Measurements from ENCODE around the gene FYN.

FYN gene

DNA sequence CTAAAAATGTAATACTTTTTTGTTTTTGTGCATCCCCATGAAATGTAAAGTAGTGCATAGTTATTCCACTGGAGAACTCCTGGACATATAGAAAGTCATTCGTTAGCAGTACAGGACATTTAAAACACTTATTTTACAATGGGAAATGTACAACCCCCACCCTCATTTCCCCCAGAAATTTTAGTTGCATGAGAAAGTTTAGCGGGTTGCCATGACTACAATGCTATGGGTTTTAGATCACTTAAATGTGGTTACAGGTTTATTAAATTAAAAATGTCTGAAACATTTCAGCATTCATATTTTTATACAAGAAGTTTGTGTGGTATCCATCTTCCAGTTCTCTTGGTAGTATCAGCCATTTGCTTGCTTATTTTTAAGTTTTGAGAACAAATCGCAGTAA lies 212.7 kb downstream of the FYN start:
- DNase-seq (ENCODE audit: low spot score) (no peak), ATAC-seq (ENCODE audit: low read depth) (no peak)
- H3K9me3 ChIP-seq (ENCODE audit: severe bottlenecking), result no peaks in the 10 kb centered on the region
- peaks cover 12% of the 10 kb centered on the region for H3K4me1 ChIP-seq (ENCODE audit: insufficient read depth, poor library complexity, severe bottlenecking)
- no peaks in the 10 kb centered on the region for H3K27me3 ChIP-seq (ENCODE audit: insufficient read depth, poor library complexity, severe bottlenecking)
- H3K36me3 ChIP-seq (ENCODE audit: low read depth), result no peaks in the 10 kb centered on the region
- H3K27ac ChIP-seq (ENCODE audit: poor library complexity, severe bottlenecking), result no peak overlapping the region
- TF ChIP-seq, protein P1, sequence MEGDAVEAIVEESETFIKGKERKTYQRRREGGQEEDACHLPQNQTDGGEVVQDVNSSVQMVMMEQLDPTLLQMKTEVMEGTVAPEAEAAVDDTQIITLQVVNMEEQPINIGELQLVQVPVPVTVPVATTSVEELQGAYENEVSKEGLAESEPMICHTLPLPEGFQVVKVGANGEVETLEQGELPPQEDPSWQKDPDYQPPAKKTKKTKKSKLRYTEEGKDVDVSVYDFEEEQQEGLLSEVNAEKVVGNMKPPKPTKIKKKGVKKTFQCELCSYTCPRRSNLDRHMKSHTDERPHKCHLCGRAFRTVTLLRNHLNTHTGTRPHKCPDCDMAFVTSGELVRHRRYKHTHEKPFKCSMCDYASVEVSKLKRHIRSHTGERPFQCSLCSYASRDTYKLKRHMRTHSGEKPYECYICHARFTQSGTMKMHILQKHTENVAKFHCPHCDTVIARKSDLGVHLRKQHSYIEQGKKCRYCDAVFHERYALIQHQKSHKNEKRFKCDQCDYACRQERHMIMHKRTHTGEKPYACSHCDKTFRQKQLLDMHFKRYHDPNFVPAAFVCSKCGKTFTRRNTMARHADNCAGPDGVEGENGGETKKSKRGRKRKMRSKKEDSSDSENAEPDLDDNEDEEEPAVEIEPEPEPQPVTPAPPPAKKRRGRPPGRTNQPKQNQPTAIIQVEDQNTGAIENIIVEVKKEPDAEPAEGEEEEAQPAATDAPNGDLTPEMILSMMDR (IDR thresholded peaks at IDR 0.05; ENCODE audit: poor library complexity, severe bottlenecking), result no peak
- no peak overlapping the region for H3K4me3 ChIP-seq (ENCODE audit: severe bottlenecking)

DNA sequence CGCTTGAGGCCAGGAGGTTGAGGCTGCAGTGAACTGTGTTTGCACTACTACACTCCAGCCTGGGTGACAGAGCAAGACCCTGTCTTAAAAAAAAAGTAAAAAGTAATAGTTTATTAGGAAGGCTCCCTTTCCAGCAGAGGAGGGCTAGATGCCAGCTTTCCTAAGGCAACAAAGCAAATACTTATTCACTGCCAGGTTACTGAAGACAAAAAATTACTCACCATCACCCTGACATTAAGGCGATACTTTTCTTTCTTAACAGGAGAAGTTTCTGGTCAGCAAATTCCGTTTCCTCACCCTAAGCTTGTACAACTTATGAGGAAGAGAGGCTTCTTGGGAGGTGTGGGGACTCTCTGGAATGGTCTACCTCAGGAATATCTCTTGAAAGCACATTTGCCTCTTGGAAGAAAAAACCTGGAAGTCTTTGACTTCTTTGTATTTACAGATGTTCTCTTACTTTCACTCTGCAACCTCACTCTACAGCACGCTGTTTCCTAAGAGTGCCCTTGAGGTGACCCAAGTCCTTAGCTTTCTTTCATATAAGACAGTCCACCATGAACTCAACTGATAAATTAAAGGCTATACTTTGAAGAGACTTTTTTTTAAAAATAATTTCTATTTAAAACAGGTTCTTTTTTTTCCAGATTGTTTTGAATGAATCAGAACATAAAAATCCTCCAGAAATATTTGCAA lies 214.6 kb downstream of the FYN start:
- no peaks in the 10 kb centered on the region for H3K9me3 ChIP-seq (ENCODE audit: severe bottlenecking)
- DNase-seq (ENCODE audit: low spot score) (no peak), ATAC-seq (ENCODE audit: low read depth) (peak; percentile 40)
- no peak overlapping the region for H3K27ac ChIP-seq (ENCODE audit: poor library complexity, severe bottlenecking)
- no peak overlapping the region for H3K4me3 ChIP-seq (ENCODE audit: severe bottlenecking)
- H3K27me3 ChIP-seq (ENCODE audit: insufficient read depth, poor library complexity, severe bottlenecking), result no peaks in the 10 kb centered on the region
- TF ChIP-seq, protein P1 (IDR thresholded peaks at IDR 0.05; ENCODE audit: poor library complexity, severe bottlenecking), result no peak
- H3K4me1 ChIP-seq (ENCODE audit: insufficient read depth, poor library complexity, severe bottlenecking), result peaks cover 12% of the 10 kb centered on the region
- H3K36me3 ChIP-seq (ENCODE audit: low read depth), result no peaks in the 10 kb centered on the region

DNA sequence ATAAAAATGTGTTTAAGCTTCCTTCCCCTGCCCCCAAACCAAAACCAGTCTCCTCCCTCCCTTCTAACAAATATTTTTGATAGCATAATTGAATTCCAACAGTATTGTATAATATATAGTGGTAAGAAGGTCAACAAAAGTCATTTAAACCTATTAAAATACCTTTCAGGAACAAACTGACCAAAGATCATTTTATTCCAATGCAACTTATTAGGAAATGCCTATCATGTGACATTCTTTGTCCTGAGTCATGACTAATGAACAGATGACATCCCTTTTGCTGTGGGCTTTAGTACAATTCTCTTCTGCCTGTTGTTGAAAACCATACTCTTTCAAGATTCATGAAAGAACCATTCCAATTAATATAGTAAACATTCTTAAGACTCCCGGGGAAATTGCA lies 216.1 kb downstream of the FYN start:
- Histone ChIP-seq H3K27ac (ENCODE audit: poor library complexity, severe bottlenecking) (peak overlapping the region; percentile 40), H3K4me3 (ENCODE audit: severe bottlenecking) (no peak overlapping the region), H3K9me3 (ENCODE audit: severe bottlenecking) (no peaks in the 10 kb centered on the region), H3K4me1 (ENCODE audit: insufficient read depth, poor library complexity, severe bottlenecking) (peaks cover 12% of the 10 kb centered on the region), H3K36me3 (ENCODE audit: low read depth) (no peaks in the 10 kb centered on the region), H3K27me3 (ENCODE audit: insufficient read depth, poor library complexity, severe bottlenecking) (no peaks in the 10 kb centered on the region)
- TF ChIP-seq, protein P1 (IDR thresholded peaks at IDR 0.05; ENCODE audit: poor library complexity, severe bottlenecking), result no peak
- no peak for DNase-seq (ENCODE audit: low spot score)
- ATAC-seq (ENCODE audit: low read depth), result peak; percentile 53; the same call in 2 of the 3 replicates

DNA sequence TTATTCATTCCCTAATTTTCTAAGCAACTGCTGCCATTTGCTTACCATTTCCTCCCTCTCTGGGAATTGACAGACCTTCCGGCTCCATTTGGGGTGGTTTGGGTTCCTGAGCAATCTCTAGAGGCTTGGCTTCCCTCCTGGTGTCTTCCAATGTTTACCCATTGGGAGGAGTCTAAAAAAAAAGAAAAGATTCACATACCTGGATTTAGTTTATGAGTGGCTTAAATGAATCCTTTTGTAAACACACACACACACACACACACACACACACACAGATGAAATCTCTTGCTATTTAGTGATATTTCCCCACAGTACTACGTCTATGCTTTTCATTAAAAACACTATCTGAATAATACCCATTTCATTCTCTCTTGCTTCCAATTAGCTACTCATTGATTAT lies 219.3 kb downstream of the FYN start:
- no peaks in the 10 kb centered on the region for H3K27me3 ChIP-seq (ENCODE audit: insufficient read depth, poor library complexity, severe bottlenecking)
- H3K4me1 ChIP-seq (ENCODE audit: insufficient read depth, poor library complexity, severe bottlenecking), result peaks cover 12% of the 10 kb centered on the region
- ATAC-seq (ENCODE audit: low read depth) (no peak), DNase-seq (ENCODE audit: low spot score) (no peak)
- H3K36me3 ChIP-seq (ENCODE audit: low read depth), result no peaks in the 10 kb centered on the region
- H3K9me3 ChIP-seq (ENCODE audit: severe bottlenecking), result no peaks in the 10 kb centered on the region
- H3K27ac ChIP-seq (ENCODE audit: poor library complexity, severe bottlenecking), result no peak overlapping the region
- no peak overlapping the region for H3K4me3 ChIP-seq (ENCODE audit: severe bottlenecking)
- TF ChIP-seq, protein P1 (IDR thresholded peaks at IDR 0.05; ENCODE audit: poor library complexity, severe bottlenecking), result no peak

DNA sequence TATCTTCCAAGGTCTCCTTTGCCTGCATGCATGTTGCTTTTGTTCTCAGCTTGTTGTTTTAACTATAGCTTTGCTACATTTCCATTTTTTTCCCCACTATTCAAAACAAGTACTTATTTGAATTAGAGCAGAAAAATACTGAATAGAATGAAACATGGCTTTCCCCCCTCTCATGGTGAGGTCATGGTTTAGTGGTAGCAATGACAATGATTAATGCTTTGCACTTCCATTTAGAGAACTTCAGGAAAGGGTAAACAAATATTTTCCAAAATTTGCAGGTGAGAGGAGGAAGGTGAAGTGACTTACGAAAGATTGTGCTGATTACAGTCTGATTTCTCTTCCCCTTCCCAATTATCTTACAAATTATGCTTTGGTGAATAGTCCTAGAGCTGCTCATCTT lies 219.8 kb downstream of the FYN start:
- ATAC-seq (ENCODE audit: low read depth), result no peak
- Histone ChIP-seq H3K36me3 (ENCODE audit: low read depth) (no peaks in the 10 kb centered on the region), H3K27me3 (ENCODE audit: insufficient read depth, poor library complexity, severe bottlenecking) (no peaks in the 10 kb centered on the region), H3K9me3 (ENCODE audit: severe bottlenecking) (no peaks in the 10 kb centered on the region), H3K4me1 (ENCODE audit: insufficient read depth, poor library complexity, severe bottlenecking) (peaks cover 9% of the 10 kb centered on the region), H3K4me3 (ENCODE audit: severe bottlenecking) (no peak overlapping the region), H3K27ac (ENCODE audit: poor library complexity, severe bottlenecking) (no peak overlapping the region)
- no peak for DNase-seq (ENCODE audit: low spot score)
- TF ChIP-seq, protein P1 (IDR thresholded peaks at IDR 0.05; ENCODE audit: poor library complexity, severe bottlenecking), result no peak

All from RWPE2 (cell line).